DMS 273 treated with DMSO at 0.1 percent for 48 hours (cell line): ENCODE results near the gene TLR8.
A peak's percentile ranks its signal among the peaks of the same experiment; 100 is the strongest.
"Not testable (repeated sequence)": the region's sequence is repeated elsewhere in the genome, so short reads cannot be mapped to it uniquely, and the experiment has no call there.

Source experiments
- DNase-seq: peaks from one replicate; lab custom pipeline; 2025; lab: John Stamatoyannopoulos, UW

Gene TLR8

DNA sequence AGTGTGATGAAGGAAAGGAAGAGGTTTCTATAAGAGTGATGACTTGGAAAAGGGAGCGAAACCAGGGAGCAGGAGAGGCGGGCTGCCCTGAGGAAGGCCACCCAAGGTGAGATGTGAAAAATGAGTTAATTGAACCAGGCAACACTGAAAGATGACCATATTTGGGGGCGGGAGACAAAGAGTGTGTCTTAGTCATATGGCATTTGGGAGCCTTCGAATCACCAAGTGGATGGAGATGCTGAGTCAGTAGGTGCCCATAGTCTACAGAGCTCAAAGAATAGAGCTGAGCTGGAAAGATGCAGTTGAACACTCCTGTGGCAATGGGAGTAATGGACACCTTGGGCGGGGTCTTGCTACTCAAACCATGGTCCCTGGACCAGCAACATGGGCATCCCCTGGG lies 8.3 kb upstream of the TLR8 start:
- no peak for DNase-seq

DNA sequence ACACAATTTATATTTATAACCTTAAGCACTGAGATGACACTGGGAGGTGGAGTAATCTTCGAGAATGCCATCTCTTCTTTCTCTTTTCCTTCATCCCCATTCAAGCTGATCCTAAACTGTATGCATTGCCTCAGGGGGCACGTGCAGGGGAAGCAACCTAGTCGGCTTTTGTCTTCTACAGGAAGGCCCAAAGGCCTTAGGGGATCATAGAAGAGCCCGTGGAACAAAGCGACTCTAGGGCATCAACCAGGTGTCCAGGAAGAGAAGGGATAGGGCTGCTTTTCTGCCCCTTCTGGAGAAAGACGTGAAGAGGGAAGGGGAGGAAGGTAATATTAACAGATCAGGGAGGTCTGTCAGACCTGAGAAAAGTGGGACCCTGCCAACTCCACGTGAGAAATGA lies 6.9 kb upstream of the TLR8 start:
- DNase-seq: no peak

DNA sequence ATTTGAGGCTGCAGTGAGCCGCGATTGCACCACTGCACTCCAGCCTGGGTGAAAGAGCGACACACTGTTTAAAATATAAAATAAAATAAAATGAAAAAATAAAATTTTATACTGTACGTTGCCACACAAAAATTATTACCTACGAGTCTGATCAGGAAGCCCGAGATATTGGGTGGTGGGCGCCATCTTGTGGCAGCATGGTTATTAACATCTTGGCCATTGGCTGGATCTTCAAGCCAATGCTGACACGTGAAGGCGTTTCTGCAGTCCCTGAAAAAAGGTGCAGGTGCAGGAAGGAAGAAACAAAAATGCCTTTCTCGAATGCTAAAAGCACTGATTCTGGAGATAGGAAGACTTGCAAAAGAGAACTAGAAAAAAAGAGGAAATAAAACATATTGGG lies 4.9 kb upstream of the TLR8 start:
- peak; percentile 9 for DNase-seq

DNA sequence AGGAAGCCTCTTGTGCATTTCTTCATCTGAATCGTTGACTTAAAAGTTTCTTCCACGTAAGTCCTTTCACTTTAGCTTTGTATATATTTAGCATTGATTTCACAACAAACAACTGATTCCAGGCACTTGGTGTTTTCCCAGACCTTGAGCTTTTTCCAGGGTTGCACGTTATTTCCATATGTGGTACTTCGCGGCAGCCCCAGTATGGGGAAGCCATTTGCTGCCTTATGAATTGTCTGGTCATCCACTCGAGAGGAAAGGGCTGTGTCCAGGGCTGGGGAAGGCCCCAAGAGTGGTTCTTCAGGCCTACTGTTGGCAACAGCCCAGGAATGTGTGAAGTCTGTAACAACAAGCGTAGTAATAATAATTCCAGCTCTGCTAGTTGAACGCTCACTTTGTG lies 2.8 kb upstream of the TLR8 start:
- no peak for DNase-seq

DNA sequence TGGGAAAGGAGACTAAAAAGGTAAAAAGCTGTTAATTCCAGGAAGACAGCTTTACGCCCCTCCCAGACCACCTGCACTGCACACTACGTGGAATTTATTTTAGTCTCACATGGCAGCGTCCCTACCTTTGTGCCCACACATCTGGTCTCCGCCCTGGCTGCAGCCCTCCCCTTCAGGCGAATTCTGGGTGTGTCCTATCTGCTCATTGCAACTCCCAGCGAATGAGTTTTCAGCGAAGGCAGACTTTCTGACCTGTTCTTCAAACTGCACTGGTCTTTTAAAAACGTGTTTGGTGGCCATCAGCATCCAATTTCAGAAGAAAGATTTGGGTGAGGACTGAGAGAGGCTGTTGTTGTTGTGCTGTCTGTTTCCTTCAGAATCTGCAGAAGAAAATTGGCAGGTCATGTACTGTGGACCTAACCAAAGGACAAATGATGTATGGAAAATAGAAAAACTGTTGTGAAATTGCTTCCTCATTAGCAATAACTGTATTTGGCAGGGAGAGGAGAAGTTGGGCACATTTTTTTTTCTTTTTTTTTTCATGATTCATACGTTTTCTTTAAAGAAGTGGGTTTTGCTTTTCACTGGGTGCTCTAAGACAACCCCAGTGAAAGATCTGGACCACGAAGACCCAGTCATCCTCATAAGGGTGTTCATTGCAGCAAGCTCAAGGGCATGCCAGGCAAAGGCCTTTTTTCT lies 4.2 kb downstream of the TLR8 start:
- DNase-seq: no peak

DNA sequence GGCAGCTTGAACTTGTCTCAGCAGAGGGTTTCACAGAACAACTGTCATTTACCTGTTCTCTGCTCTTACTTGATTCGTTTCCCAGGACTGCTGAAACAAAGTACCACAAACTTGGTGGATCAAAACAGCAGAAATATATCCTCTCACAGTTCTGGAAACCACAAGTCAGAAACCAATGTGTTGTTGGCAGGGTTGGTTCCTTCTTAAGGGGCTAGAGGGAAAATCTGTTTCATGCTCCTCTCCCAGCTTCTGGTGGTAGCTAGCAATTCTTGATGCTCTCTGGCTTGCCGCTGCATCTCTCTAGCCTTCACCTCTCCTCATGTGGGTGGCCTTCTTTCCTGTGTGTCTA lies 4.7 kb downstream of the TLR8 start:
- DNase-seq: no peak

DNA sequence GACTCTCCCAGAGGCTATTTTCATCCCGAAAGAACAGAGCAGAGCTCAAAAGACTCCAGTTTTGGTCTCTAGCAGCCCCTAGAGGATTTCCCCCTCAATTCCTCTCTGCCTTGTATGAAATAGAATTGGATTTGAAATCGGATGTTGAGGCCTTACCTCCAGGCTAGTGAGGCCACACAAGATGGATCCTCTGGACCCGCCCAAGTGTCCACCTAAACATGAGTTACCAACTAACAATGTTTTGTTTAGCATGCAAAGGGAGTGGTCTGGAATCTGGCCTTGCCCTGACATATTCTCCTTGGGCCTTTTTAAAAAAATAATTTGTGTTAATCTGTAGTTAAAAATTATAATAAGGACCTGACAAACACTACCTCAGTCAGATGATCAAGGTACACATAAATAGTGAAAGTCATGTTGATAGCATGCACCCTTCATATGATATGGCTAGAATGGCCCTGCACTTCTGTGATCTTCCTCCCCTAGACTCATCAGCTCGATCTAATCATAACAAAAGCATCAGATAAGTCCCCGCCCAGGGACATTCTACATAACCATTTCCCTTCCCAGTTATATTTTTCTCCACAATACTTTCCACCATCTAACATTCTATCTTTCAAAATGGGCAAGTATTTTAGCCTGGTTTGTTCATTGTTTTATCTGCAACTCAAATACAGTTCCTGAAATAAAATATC lies 6.5 kb downstream of the TLR8 start:
- no peak for DNase-seq

DNA sequence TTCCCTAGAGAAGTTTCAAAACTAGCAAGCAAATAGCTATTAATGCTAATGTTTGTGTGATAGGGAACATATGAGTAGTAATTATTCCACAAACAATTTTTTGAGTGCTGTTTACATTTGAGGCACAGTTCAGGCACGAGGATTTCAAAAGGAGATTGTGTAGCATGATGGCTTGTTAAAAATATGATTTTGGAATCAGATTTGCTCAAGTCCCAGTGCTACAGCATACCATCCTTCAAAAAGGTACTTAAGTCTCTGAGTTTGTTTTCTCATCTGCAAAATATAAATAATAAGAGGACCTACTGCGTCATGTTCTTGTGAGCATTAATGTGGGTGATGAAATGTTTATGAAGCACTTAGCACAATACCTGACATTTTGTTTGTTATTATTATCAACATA lies 11.3 kb downstream of the TLR8 start:
- no peak for DNase-seq

- no peak for DNase-seq
Measured at GRCh38 chrX:12919051-12919450, 12.6 kb downstream of the TLR8 start.

GRCh38 chrX:12919620-12920019 lies 13.2 kb downstream of the TLR8 start:
- DNase-seq: no peak

DNA sequence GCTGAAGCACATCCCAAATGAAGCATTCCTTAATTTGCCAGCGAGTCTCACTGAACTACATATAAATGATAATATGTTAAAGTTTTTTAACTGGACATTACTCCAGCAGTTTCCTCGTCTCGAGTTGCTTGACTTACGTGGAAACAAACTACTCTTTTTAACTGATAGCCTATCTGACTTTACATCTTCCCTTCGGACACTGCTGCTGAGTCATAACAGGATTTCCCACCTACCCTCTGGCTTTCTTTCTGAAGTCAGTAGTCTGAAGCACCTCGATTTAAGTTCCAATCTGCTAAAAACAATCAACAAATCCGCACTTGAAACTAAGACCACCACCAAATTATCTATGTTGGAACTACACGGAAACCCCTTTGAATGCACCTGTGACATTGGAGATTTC lies 14.6 kb downstream of the TLR8 start:
- no peak for DNase-seq

GRCh38 chrX:12921886-12922598 lies 15.6 kb downstream of the TLR8 start:
- no peak for DNase-seq

DNA sequence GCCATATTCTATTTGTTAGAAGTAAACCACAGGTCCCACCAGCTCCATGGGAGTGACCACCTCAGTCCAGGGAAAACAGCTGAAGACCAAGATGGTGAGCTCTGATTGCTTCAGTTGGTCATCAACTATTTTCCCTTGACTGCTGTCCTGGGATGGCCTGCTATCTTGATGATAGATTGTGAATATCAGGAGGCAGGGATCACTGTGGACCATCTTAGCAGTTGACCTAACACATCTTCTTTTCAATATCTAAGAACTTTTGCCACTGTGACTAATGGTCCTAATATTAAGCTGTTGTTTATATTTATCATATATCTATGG lies 16.1 kb downstream of the TLR8 start:
- DNase-seq: no peak

DNA sequence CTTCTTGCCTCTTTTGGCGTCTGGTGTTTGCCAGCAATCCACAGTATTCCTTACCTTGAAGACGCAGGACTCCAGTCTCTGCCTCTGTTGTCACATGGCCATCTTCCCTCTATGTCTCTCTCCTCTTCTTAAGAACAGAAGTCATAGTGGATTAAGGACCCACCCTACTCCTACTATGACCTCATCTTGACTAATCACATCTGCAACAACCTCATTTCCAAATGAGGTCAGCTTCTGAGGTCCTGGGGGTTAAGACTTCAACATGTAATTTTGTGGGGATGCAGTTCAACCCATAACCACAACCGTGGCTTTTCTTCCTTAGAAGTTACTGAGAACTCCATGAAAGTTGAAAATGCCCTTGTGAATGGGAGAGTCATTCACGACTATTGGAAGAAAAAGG lies 23.3 kb downstream of the TLR8 start:
- no peak for DNase-seq

DNA sequence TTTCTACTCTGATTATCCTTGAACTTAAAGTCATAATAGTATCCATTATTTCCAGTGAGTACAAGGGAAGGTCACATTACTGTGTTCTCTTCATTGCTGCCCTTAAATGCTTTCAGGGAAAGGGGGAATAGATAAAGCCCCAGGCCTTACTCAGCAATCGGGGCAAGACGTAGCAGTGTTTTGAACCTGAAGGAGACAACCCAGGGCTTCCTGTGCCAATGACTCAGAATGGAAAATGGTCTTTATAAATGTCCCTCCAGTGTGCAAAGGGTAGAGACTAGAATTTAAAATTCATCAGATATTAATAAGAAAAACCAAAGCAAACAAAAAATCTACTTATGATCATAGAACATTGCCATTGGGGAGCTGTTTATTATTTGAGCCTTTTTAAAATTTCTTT lies 23.7 kb downstream of the TLR8 start:
- DNase-seq: no peak

DNA sequence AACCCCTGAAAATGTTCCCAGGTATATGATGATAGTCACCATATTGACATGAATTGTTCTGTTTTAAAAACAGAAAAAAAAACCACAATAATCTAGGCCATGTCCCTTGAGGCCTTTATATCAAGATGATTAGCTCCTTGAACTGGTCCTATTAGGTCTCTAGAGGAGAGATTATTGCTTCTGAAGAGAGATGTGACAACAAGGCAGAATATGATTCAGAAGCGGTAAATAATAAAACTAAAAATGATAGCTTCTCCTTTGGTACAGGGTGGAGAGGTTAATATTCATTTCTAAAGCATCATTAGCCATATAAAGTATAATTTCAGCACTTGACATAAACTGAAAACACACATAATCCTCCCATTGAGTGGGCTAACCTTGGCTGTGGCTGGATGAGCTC lies 25.8 kb downstream of the TLR8 start:
- DNase-seq: no peak

DNA sequence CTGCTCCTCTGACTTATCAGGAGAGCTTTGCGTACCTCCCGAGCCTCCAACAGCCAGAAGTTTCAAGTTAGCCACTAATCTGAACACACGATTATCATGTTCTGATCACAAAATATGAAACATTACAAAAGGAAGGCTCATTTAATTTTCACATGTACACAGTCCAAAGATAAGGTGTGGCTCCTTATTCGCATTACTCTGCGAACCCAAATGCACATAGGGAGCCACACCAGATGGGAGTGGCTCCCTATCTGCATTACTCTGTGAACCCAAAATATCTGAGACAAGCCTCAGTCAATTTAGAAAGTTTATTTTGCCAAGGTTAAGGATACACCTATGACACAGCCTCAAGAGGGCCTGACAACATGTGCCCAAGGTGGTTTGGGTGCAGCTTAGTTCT lies 28.4 kb downstream of the TLR8 start:
- no peak for DNase-seq

DNA sequence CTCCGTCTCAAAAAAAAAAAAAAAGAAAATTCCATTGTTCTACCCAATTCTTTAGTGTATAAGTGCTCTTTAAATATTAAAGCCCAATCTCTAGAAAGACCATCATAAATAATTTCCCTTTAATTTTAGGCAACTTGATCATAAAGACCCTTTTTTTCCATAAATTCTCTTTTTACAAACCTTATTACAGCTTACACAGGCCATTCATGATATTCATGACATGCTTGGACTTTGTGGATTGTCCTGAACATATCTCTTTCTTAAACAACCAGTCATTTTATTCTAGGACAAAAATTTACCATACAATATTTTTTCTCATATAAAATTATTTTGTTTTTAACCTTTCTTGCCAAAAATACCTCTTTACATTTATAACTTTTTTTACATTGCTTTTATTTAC lies 30.5 kb downstream of the TLR8 start:
- no peak for DNase-seq

DNA sequence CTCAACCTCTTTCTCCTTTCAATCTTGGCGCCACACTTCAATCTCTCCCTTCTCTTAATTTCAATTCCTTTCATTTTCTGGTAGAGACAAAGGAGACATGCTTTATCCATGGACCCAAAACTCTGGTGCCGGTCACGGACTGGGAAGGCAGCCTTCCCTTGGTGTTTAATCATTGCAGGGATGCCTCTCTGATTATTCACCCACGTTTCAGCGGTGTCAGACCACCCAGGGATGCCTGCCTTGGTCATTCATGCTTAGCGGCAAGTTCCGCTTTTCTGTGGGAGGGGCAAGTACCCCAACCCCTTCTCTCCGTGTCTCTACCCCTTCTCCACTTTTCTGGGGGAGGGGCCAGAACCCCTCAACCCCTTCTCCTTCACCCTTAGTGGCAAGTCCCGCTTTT lies 34.1 kb downstream of the TLR8 start:
- DNase-seq: not testable (repeated sequence)

- DNase-seq: not testable (repeated sequence)
Measured at GRCh38 chrX:12943592-12943991, 37.2 kb downstream of the TLR8 start.

DNA sequence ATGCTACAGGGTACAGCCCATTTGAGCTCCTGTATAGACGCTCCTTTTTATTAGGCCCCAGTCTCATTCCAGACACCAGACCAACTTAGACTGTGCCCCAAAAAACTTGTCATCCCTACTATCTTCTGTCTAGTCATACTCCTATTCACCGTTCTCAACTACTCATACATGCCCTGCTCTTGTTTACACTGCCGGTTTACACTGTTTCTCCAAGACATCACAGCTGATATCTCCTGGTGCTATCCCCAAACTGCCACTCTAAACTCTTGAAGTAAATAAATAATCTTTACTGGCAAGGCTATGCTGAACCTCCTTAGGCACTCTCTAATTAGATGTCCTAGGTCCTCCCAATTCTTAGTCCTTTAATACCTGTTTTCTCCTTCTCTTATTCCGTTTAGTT lies 38.0 kb downstream of the TLR8 start:
- not testable (repeated sequence) for DNase-seq

DNA sequence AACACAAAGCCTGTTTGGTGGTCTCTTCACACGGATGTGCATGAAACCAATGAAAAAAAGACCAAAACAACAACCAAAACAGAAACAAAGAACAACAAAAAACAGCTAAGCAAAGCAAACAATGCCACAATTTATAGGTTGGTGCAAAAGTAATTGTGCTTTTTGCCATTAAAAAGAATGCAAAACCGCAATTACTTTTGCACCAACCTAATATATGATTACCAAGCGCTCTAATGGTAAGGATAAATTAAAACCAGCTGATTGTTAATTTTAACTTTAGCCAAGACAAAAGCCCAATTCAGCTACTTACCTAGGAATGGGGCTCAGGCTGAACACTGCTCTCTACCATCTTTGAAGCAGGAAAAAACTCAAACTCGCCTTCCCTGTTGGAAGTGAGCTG lies 39.1 kb downstream of the TLR8 start:
- no peak for DNase-seq

- DNase-seq: no peak
Measured at GRCh38 chrX:12946406-12946805, 40.0 kb downstream of the TLR8 start.
